ENCODE measurements around the gene BIRC3.

DNA sequence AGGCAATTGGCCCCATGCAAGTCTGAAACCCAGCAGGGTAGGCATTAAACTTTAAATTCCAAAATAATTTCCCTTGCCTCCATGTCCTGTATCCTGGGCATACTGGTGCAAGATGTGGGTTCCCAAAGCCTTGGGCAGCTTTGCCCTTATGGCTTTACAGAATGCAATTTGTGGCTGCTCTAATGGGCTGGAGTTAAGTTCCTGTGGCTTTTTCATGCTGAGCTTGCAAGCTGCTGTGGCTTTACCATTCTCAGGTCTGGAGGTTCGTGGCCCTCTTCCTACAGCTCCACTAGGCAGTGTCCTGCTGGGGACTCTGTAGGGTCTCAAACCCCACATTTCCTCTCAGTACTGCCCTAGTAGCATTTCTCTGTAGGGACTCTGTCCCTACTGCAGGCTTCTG, 15.0 kb upstream of the BIRC3 start:
- no peak for TF ChIP-seq POLR2A (IDR thresholded peaks at IDR 0.05; ENCODE audit: low read depth)
- TF ChIP-seq, protein P1, sequence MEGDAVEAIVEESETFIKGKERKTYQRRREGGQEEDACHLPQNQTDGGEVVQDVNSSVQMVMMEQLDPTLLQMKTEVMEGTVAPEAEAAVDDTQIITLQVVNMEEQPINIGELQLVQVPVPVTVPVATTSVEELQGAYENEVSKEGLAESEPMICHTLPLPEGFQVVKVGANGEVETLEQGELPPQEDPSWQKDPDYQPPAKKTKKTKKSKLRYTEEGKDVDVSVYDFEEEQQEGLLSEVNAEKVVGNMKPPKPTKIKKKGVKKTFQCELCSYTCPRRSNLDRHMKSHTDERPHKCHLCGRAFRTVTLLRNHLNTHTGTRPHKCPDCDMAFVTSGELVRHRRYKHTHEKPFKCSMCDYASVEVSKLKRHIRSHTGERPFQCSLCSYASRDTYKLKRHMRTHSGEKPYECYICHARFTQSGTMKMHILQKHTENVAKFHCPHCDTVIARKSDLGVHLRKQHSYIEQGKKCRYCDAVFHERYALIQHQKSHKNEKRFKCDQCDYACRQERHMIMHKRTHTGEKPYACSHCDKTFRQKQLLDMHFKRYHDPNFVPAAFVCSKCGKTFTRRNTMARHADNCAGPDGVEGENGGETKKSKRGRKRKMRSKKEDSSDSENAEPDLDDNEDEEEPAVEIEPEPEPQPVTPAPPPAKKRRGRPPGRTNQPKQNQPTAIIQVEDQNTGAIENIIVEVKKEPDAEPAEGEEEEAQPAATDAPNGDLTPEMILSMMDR (IDR thresholded peaks at IDR 0.05), result no peak
